BE2C (cell line): ENCODE measurements around the gene TRMT2A.

Source experiments
- DNase-seq: peaks from one replicate; pipeline ENCODE4 v3.0.0-alpha.2; 2020
- H3K27me3 ChIP-seq: fragments of 250-450 bp; sonication (Bioruptor Pico); 2 replicates; pipeline ENCODE4 v1.5.1; 2020; ENCODE audit warnings: mild to moderate bottlenecking
- H3K36me3 ChIP-seq: fragments of 250-450 bp; sonication (Bioruptor Pico); 2 replicates; pipeline ENCODE4 v1.5.1; 2020; ENCODE audit warnings: mild to moderate bottlenecking
- H3K4me1 ChIP-seq: fragments of 250-450 bp; sonication (Bioruptor Pico); 2 replicates; pipeline ENCODE4 v1.5.1; 2020
- H3K4me3 ChIP-seq: 2 replicates; pipeline ENCODE4 v1.5.1; 2011; ENCODE audit warnings: low read depth, low read length
- H3K9me3 ChIP-seq: fragments of 250-450 bp; sonication (Bioruptor Pico); 2 replicates; pipeline ENCODE4 v1.5.1; 2020
- CTCF ChIP-seq: IDR thresholded peaks from 2 replicates; pipeline ENCODE4 v1.5.1; 2012; ENCODE audit warnings: mild to moderate bottlenecking, low read depth, low read length

The TRMT2A gene

DNA sequence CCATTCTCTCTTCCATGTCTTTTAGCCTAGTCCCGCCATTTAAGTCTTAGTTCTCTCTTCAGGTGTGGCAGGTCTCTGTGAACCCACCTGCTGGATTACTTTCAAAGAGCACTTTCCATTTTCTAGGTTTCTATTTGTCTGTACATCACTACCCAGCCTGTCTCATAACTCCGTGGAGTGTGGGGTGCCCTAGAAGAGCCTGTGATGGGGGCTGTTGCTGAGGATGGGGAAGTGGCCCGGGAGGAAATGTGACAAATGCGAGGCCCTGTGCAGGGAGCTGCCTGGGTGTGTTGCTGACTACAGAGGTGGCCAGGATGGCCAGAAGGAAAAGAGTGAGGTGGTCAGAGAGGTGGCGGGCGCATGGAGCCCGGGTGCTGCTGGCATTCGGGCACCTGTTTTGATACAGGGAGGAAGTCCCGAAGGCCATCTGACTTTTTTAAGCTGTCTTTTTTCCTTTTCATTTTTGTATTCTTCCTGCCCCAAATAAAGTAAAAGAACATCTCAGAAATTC lies 26.2 kb downstream of the TRMT2A start:
- H3K27me3 ChIP-seq, result no peaks in the 10 kb centered on the region
- H3K4me1 ChIP-seq, result no peaks in the 10 kb centered on the region
- no peak for DNase-seq
- no peak for TF ChIP-seq CTCF
- H3K4me3 ChIP-seq, result no peak overlapping the region
- peaks cover 100% of the 10 kb centered on the region for H3K36me3 ChIP-seq
- no peaks in the 10 kb centered on the region for H3K9me3 ChIP-seq

DNA sequence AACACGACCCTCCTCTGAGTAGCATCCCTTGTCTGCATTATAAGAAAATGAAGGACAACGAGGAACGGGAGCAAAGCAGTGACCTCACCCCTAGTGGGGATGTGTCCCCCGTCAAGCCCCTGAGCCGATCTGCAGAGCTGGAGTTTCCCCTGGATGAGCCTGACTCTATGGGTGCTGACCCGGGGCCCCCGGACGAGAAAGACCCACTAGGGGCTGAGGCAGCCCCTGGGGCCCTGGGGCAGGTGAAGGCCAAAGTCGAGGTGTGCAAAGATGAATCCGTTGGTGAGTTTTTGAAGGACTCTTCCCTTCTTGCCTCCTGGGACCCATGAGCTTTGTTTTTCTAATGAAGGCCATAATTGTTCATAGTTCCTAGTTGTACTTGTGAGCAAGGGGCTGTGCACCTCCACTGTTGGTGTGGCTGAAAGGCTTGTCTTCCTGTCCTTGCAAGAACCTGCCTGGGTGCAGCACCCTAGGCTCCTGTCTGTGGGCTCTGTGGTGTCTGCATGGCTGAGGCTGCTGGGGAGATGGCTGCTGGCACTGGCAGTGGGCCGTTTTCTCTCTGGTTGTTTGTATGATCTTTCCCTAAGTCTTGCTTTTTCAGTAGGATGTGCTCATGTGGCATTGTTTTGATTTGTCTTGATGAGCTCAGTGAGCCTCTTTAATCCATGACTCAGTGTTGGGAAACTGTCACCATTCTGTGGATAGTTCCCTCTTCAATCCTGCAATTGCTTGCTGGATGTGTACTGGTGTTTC lies 26.9 kb downstream of the TRMT2A start:
- no peak overlapping the region for H3K4me3 ChIP-seq
- H3K9me3 ChIP-seq, result no peaks in the 10 kb centered on the region
- DNase-seq, result no peak
- TF ChIP-seq CTCF, result no peak
- no peaks in the 10 kb centered on the region for H3K4me1 ChIP-seq
- no peaks in the 10 kb centered on the region for H3K27me3 ChIP-seq
- peaks cover 98% of the 10 kb centered on the region for H3K36me3 ChIP-seq

GRCh38 chr22:20089226-20089976 lies 27.6 kb downstream of the TRMT2A start:
- Histone ChIP-seq H3K9me3 (no peaks in the 10 kb centered on the region), H3K4me3 (no peak overlapping the region), H3K36me3 (peaks cover 90% of the 10 kb centered on the region), H3K27me3 (no peaks in the 10 kb centered on the region), H3K4me1 (peaks cover 7% of the 10 kb centered on the region)
- DNase-seq, result no peak
- TF ChIP-seq CTCF, result no peak

DNA sequence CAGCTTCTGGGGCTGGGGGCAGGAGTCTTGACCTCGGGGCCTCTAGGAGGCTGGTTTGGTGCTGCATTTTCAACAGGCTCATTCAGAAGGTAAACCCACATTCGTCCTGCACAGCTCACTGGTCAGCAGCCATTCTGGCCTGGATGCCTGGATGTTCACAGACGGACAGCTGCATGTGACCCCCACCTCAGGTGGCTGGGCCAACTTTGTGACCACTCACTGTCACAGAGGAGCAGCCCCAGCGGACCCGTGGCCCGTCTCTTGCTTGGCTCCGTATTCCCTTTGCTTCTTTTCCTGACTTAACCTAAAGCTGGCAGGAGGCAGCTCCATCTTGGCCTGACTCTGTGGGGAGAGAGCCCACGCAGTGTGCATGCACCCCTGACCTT lies 28.8 kb downstream of the TRMT2A start:
- Histone ChIP-seq H3K36me3 (peaks cover 81% of the 10 kb centered on the region), H3K4me3 (no peak overlapping the region), H3K9me3 (no peaks in the 10 kb centered on the region), H3K27me3 (no peaks in the 10 kb centered on the region), H3K4me1 (peaks cover 8% of the 10 kb centered on the region)
- TF ChIP-seq CTCF, result no peak
- DNase-seq, result no peak

- Histone ChIP-seq H3K36me3 (peaks cover 81% of the 10 kb centered on the region), H3K4me1 (peaks cover 8% of the 10 kb centered on the region), H3K9me3 (no peaks in the 10 kb centered on the region), H3K4me3 (no peak overlapping the region), H3K27me3 (no peaks in the 10 kb centered on the region)
- TF ChIP-seq CTCF, result no peak
- no peak for DNase-seq
Measured at GRCh38 chr22:20087319-20088262, 29.4 kb downstream of the TRMT2A start.
